Hematopoietic multipotent progenitor cell (in vitro differentiated cells): ENCODE measurements around the gene GAS2L1. TPM values are rescaled to one million over a fixed set of nuclear protein-coding genes. Genes with fewer than 3 reads are reported as not detected.

ENCODE experiments used
- DNase-seq, 3 donors: peaks; one replicate each; pipeline ENCODE4 v3.0.0-alpha.2; 2011 to 2015; ENCODE audit warnings: low read depth in 2 of 3, low spot score in 2 of 3
- total RNA-seq: library from RNA; depleted of rRNA; stranded (reverse); fragments of >200 nt; gene quantifications from one replicate; pipeline ENCODE4 v1.2.3, GENCODE V29; 2012

GAS2L1 gene
- 9.7 TPM for total RNA-seq

- DNase-seq, result peak in 2 of 3 donors; percentile 65 to 70
These were observed at the start of gene GAS2L1 for GRCh38 chr22:29306175-29306834. TSS of gene GAS2L1 (plus strand) at chr22:29306650. CDS start at chr22:29308106, 1,456 bp downstream.

GRCh38 chr22:29257751-29258181, 48.7 kb upstream of the GAS2L1 start:
- DNase-seq, result no peak

GRCh38 chr22:29258407-29259252, 47.8 kb upstream of the GAS2L1 start:
- no peak for DNase-seq

GRCh38 chr22:29259253-29259899, 47.1 kb upstream of the GAS2L1 start:
- DNase-seq, result no peak

GRCh38 chr22:29260031-29260560, 46.4 kb upstream of the GAS2L1 start:
- no peak for DNase-seq

- no peak for DNase-seq
These were observed 45.7 kb upstream of the GAS2L1 start for GRCh38 chr22:29260601-29261315.

GRCh38 chr22:29263791-29264276, 42.6 kb upstream of the GAS2L1 start:
- DNase-seq, result no peak

- DNase-seq, result no peak
These were observed 41.1 kb upstream of the GAS2L1 start for GRCh38 chr22:29265305-29265704.

GRCh38 chr22:29265929-29266328, 40.5 kb upstream of the GAS2L1 start:
- no peak for DNase-seq

- DNase-seq, result no peak
These were observed 39.6 kb upstream of the GAS2L1 start for GRCh38 chr22:29266564-29267461.

GRCh38 chr22:29267462-29267857, 39.0 kb upstream of the GAS2L1 start:
- DNase-seq, result no peak

- DNase-seq, result peak; percentile 98 to 99 (median 98)
These were observed 38.5 kb upstream of the GAS2L1 start, which contains the start of the genes EWSR1 and RHBDD3 for GRCh38 chr22:29267858-29268510. TSS of gene EWSR1 (plus strand) at chr22:29268268. CDS start at chr22:29268337, 69 bp downstream. TSS of gene RHBDD3 (minus strand) at chr22:29267981. CDS start at chr22:29265626, 2,355 bp downstream.

- peak in 2 of 3 donors; percentile 49 to 55 for DNase-seq
These were observed 37.8 kb upstream of the GAS2L1 start for GRCh38 chr22:29268511-29269229.

- DNase-seq, result no peak
These were observed 37.2 kb upstream of the GAS2L1 start for GRCh38 chr22:29269230-29269604.

GRCh38 chr22:29269731-29270474, 36.5 kb upstream of the GAS2L1 start:
- DNase-seq, result no peak

GRCh38 chr22:29270475-29271271, 35.8 kb upstream of the GAS2L1 start:
- peak in 2 of 3 donors; percentile 24 to 54 for DNase-seq
